ENCODE data around the gene FAM200B.
A peak's percentile ranks its signal among the peaks of the same experiment; 100 is the strongest.

The FAM200B gene

DNA sequence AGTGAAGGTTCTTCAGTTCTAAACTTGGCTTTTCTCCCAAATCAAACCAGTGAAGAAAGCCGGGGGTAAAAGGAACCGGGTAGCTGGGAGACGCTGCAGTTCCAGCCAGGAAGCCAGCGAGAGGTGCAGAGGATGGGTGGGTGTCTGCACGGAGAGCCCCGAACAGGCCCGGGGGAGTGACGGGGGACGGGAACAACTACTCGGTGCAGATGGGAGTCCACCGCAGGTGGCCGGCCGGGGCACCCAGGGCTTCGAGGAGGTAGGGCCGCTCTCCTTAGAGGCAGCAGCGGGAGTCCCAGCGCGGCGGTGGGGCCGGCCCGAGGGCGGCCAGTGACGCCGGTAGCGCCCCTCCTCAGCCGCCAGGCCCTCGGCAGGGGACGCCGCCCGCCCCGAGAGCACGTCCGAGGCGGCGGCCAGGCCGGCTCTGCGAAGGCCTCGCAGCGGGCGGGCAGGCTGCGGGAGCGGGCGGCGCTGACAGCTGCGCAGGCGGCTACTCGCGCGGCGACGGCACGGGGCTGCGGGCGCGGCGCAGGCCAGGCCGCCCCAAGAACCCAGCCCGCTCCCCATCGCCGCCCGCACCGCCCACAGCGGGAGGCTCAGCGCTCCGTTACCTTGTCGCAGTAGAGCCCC is 26.9 kb upstream of the FAM200B start:
- peak overlapping the region; percentile 100 for H3K9ac ChIP-seq (ENCODE audit: low read depth, low read length, poor library complexity, severe bottlenecking)
- peak overlapping the region; percentile 93 for H3K4me2 ChIP-seq (ENCODE audit: low read depth, low read length, poor library complexity, severe bottlenecking)
- H3K4me3 ChIP-seq (ENCODE audit: low read length, poor library complexity, severe bottlenecking) = peak overlapping the region; percentile 77
- H3K9me2 ChIP-seq (replicated peaks; ENCODE audit: low read depth, low read length) = no peaks in the 10 kb centered on the region
- peak overlapping the region; percentile 57; the same call in 1 of the 2 replicates for H2AFZ ChIP-seq (ENCODE audit: low read length)
- H3K36me3 ChIP-seq (ENCODE audit: insufficient read depth, low read length) = no peaks in the 10 kb centered on the region
- H3F3A ChIP-seq (ENCODE audit: low read depth) = 0 out of 2 replicates have a peak, but pooled peaks cover 4% of the 10 kb centered on the region
- TF ChIP-seq, protein P1, sequence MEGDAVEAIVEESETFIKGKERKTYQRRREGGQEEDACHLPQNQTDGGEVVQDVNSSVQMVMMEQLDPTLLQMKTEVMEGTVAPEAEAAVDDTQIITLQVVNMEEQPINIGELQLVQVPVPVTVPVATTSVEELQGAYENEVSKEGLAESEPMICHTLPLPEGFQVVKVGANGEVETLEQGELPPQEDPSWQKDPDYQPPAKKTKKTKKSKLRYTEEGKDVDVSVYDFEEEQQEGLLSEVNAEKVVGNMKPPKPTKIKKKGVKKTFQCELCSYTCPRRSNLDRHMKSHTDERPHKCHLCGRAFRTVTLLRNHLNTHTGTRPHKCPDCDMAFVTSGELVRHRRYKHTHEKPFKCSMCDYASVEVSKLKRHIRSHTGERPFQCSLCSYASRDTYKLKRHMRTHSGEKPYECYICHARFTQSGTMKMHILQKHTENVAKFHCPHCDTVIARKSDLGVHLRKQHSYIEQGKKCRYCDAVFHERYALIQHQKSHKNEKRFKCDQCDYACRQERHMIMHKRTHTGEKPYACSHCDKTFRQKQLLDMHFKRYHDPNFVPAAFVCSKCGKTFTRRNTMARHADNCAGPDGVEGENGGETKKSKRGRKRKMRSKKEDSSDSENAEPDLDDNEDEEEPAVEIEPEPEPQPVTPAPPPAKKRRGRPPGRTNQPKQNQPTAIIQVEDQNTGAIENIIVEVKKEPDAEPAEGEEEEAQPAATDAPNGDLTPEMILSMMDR (conservative IDR thresholded peaks at IDR 0.05; ENCODE audit: low read length) = no peak
- TF ChIP-seq EZH2phosphoT487 (IDR thresholded peaks at IDR 0.05; ENCODE audit: borderline replicate concordance) = no peak
- no peaks in the 10 kb centered on the region for H3K9me3 ChIP-seq (ENCODE audit: insufficient read depth, low read depth, low read length)
- peaks cover 62% of the 10 kb centered on the region for H3K79me2 ChIP-seq (ENCODE audit: insufficient read depth, low read length)
- H3K4me1 ChIP-seq (ENCODE audit: insufficient read depth, low read length, poor library complexity, severe bottlenecking) = peaks cover 56% of the 10 kb centered on the region
- H4K20me1 ChIP-seq (ENCODE audit: insufficient read depth, low read length, poor library complexity, severe bottlenecking) = peaks cover 37% of the 10 kb centered on the region
- no peaks in the 10 kb centered on the region for H3K27me3 ChIP-seq (ENCODE audit: insufficient read depth, low read length, poor library complexity, severe bottlenecking)

DNA sequence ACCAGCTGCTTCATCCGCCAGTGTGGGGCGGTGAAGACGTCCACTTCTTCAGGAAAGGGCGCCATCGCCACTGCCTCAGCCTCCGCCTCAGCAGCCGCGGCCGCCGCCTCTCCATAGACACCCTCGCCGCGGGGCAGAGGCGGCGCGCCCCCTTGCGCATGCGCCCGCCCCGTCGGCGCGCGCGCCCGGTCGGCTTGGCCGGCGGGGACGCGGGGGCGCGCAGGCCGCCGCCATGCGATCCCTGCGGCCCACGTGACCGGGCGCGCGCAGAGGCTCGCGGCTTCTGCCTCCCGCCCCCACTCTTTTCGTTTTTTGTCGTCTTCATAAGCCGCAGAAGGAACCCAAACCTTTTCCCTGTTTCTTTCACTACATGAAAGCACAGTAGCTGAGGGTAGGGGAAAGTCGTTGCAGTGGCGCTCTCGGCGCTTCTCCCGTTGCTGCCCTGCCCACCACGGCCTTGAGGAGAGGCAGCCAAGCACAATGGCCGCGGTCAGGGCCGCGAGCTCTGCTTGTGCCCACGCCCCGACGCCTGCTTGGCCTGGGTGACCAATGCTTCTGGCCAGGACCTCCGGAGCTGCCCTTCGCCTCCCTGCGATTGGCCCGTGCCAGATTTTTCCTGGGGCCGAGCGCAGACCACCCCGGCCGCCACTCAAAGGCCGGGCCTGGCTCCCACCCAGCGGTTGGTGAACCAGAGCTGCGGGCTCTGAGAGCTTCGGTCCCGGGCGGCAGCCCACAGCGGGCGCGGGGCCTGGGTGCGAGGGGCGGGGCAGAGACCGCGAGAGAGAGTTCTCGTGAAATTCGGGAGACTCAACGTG is 26.2 kb upstream of the FAM200B start, which contains the start of gene FBXL5:
FBXL5 (minus strand) TSS at position 135 of the 815 bp plus-strand sequence; CDS start at position 65, 70 bp downstream.
- Histone ChIP-seq H3K27me3 (ENCODE audit: insufficient read depth, low read length, poor library complexity, severe bottlenecking) (no peaks in the 10 kb centered on the region), H3K4me3 (ENCODE audit: low read length, poor library complexity, severe bottlenecking) (peak within 1 kb of the TSS; percentile 77), H4K20me1 (ENCODE audit: insufficient read depth, low read length, poor library complexity, severe bottlenecking) (peaks cover 32% of the 10 kb centered on the region), H3K9ac (ENCODE audit: low read depth, low read length, poor library complexity, severe bottlenecking) (peak within 1 kb of the TSS; percentile 100), H3F3A (ENCODE audit: low read depth) (0 out of 2 replicates have a peak, but pooled peaks cover 4% of the 10 kb centered on the region), H3K4me2 (ENCODE audit: low read depth, low read length, poor library complexity, severe bottlenecking) (peak within 1 kb of the TSS; percentile 93), H3K9me2 (replicated peaks; ENCODE audit: low read depth, low read length) (no peaks in the 10 kb centered on the region), H3K36me3 (ENCODE audit: insufficient read depth, low read length) (no peaks in the 10 kb centered on the region), H3K9me3 (ENCODE audit: insufficient read depth, low read depth, low read length) (no peaks in the 10 kb centered on the region), H2AFZ (ENCODE audit: low read length) (peak within 1 kb of the TSS; percentile 93), H3K79me2 (ENCODE audit: insufficient read depth, low read length) (peaks cover 55% of the 10 kb centered on the region), H3K4me1 (ENCODE audit: insufficient read depth, low read length, poor library complexity, severe bottlenecking) (peaks cover 56% of the 10 kb centered on the region)
- TF ChIP-seq, protein P1 (conservative IDR thresholded peaks at IDR 0.05; ENCODE audit: low read length) = no peak
- no peak for TF ChIP-seq EZH2phosphoT487 (IDR thresholded peaks at IDR 0.05; ENCODE audit: borderline replicate concordance)

DNA sequence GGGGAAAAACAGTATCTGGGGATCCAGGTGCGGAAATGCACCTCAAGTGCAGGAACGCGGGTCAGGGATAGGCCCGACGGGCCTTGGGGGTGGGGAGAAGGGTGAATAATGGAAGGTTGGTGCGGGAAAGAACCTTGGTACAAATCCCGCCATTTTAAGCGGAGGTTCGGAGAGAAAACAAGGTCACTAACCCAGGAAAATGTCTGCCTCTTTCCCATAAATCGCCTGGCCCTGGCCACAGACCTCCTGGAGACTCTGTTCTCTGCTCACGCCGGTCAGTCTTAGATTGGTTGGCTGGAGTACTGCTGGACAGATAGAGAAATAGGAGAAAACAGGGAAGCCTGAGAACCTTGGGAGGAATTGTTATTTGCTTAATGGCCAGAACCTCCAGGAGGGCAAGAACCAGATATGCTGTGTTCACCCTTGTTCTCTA is 25.6 kb upstream of the FAM200B start:
- Histone ChIP-seq H3K4me1 (ENCODE audit: insufficient read depth, low read length, poor library complexity, severe bottlenecking) (peaks cover 51% of the 10 kb centered on the region), H3K27me3 (ENCODE audit: insufficient read depth, low read length, poor library complexity, severe bottlenecking) (no peaks in the 10 kb centered on the region), H4K20me1 (ENCODE audit: insufficient read depth, low read length, poor library complexity, severe bottlenecking) (peaks cover 27% of the 10 kb centered on the region), H3K36me3 (ENCODE audit: insufficient read depth, low read length) (no peaks in the 10 kb centered on the region), H2AFZ (ENCODE audit: low read length) (peak overlapping the region; percentile 93), H3K9ac (ENCODE audit: low read depth, low read length, poor library complexity, severe bottlenecking) (peak overlapping the region; percentile 100), H3K9me2 (replicated peaks; ENCODE audit: low read depth, low read length) (no peaks in the 10 kb centered on the region), H3F3A (ENCODE audit: low read depth) (0 out of 2 replicates have a peak, but pooled peaks cover 1% of the 10 kb centered on the region), H3K4me2 (ENCODE audit: low read depth, low read length, poor library complexity, severe bottlenecking) (peak overlapping the region; percentile 69), H3K79me2 (ENCODE audit: insufficient read depth, low read length) (peaks cover 49% of the 10 kb centered on the region), H3K9me3 (ENCODE audit: insufficient read depth, low read depth, low read length) (no peaks in the 10 kb centered on the region), H3K4me3 (ENCODE audit: low read length, poor library complexity, severe bottlenecking) (peak overlapping the region; percentile 77)
- no peak for TF ChIP-seq EZH2phosphoT487 (IDR thresholded peaks at IDR 0.05; ENCODE audit: borderline replicate concordance)
- TF ChIP-seq, protein P1 (conservative IDR thresholded peaks at IDR 0.05; ENCODE audit: low read length) = no peak

Measured in Loucy (cell line).